NCI-H2029 (cell line): ENCODE data around the gene SLC20A1.
"Not testable (repeated sequence)": the region's sequence is repeated elsewhere in the genome, so short reads cannot be mapped to it uniquely, and the experiment has no call there.

ENCODE experiments used
- DNase-seq: peaks from one replicate; lab custom pipeline; 2025; lab: John Stamatoyannopoulos, UW

SLC20A1 gene, protein sequence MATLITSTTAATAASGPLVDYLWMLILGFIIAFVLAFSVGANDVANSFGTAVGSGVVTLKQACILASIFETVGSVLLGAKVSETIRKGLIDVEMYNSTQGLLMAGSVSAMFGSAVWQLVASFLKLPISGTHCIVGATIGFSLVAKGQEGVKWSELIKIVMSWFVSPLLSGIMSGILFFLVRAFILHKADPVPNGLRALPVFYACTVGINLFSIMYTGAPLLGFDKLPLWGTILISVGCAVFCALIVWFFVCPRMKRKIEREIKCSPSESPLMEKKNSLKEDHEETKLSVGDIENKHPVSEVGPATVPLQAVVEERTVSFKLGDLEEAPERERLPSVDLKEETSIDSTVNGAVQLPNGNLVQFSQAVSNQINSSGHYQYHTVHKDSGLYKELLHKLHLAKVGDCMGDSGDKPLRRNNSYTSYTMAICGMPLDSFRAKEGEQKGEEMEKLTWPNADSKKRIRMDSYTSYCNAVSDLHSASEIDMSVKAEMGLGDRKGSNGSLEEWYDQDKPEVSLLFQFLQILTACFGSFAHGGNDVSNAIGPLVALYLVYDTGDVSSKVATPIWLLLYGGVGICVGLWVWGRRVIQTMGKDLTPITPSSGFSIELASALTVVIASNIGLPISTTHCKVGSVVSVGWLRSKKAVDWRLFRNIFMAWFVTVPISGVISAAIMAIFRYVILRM

DNA sequence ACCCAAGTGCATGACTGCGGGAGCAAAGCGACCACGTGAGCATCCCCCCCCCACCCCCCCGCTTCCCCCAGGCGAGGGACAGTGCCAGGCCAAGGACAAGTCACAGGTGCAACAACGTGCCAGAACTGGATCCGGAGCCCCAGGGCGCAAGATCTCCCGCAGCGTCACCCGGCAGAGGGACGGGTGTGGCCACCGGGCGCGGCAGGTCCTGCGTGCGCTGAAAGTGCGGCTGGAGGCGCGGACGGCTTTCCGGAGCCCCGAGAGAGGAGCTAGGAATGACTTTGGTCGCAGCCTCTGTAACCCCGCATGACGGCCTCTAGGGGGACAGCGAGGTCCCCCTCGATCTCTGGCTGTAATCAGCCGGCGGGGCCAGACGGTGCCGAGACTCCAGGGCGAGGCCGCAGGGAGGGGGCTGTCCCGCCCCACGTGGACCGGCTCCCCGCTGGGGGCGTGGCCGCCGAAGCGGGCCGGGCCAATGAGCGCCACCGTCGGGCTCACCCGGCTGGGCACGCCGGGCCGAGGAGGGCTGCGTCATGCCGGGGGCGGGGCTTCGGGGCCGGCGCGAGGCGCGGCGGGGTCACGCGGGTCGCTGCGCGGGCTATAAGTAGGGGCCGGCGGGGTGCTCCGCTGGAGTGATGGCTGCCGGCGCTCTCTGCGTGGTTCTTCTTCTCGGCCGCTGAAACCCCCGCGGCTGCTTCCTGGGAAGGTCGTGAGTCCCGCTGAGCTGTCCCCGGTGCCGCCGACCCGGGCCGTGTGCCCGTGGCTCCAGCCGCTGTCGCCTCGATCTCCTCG is at the start of gene SLC20A1:
Gene SLC20A1, plus strand, starts transcription at position 630 of the 792 bp plus-strand sequence. CDS start 890 bp downstream, outside the sequence.
- peak; percentile 79 for DNase-seq

GRCh38 chr2:112597537-112598322 is 48.0 kb upstream of the SLC20A1 start:
- no peak for DNase-seq

GRCh38 chr2:112600634-112601033 is 45.1 kb upstream of the SLC20A1 start:
- no peak for DNase-seq

DNA sequence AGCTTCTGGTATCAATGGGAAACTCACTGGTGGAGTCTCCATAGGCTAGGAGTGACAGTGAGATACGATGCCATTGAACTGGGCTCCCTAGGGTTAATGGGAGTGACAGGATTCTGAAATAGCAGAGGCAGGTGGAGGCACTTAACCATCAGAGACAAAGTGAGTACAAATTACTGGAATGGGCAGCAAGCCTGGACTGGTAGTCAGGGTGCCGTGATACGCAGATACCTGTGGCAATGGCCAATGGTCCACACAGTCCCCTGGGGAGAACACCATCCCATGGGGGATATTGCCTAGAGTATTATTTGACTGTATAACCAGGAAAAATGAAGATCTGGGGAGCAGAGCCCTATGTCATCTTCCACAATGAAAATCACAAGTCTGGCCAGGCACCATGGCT is 44.0 kb upstream of the SLC20A1 start:
- no peak for DNase-seq

DNA sequence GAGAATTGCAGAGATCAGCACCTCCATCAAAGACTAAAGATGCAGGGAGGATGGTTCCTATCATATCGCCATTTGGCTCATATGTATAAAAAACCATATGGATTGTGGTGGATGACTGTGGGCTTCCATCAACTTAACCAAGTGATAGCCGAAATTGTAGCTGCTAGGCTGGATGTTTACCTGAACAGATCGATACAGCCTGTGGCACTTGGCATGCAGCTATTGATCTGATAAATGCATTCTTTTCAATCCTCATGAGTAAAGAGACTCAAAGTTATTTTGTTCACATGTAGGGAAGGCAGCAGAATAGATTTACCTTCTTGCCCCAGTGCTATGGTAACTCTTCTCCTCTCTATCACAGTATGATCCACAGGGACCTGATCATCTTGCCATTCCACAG is 42.8 kb upstream of the SLC20A1 start:
- DNase-seq = no peak

GRCh38 chr2:112603731-112604130 is 42.0 kb upstream of the SLC20A1 start:
- no peak for DNase-seq

GRCh38 chr2:112604952-112605351 is 40.8 kb upstream of the SLC20A1 start:
- no peak for DNase-seq

DNA sequence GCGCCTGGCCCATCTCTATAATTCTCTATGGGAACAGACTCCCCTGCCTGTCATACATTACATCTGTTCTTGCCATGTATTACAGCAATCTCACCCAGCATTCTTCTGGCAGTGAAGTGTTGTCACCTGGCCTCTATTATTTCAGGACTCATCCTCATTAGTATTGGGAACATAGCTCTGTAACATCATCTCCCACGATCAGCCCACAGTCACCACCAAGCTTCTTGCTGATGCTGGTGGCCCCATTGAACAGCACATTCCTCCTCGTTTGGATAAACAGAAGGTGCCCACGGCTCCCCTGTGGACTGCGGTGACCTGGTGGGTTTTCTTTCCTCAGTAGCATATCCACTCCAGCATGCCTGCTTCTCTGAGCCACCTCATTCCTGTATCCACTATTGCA is 39.8 kb upstream of the SLC20A1 start:
- DNase-seq = no peak

DNA sequence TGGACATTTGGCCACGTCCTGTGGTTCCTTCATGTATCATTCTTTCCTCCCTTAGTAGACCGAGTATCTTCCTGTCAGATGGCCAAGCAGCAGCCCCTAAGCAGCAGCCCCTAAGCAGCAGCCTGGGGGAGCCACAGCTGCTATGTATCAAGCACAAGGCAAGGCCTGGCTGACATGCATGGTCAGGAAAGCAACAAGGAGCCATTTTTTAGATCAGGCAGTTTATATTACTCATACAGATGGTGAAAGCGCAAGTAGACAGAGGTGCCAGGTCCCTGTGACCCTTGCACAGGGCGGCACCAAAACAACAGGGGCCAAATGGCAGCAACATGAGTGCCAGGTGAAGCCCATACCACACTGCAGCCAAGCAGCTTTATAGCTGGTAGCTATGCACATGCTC is 39.2 kb upstream of the SLC20A1 start:
- no peak for DNase-seq

DNA sequence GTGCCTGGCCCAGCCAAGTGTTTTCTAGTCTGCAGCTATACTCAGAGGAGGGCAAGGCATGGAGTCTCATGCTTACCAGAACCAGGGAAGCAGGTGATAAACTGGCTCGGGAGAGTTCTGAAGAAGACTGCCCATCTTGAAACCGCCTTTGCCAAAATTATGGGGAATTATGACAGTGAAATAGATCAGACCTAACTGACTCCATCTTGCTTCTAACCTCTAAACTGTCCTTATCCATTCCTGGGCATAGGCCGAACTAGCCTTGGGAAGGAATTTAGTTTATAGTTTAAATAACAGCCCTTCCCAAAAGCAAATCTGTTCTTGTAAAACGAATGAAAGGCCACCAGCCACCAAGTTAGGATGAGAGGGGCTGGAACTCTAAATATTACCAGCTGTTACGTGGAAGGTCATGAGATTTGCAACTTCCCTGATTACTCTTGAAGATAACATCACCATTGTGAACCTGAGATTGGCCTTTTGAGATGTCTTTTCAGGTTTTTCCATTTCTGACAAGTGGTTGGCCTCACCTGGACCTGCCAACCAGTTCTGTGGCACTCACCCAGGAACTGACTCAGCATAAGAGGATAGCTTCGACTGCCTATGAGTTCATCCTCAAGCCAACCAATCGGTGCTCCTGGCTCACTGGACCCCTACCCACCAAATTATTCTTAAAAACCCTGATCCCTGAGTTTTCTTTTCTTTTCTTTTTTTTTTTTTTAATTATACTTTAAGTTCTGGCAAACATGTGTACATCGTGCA is 37.9 kb upstream of the SLC20A1 start:
- DNase-seq = peak; percentile 29

GRCh38 chr2:112609320-112609719 is 36.4 kb upstream of the SLC20A1 start:
- not testable (repeated sequence) for DNase-seq

DNA sequence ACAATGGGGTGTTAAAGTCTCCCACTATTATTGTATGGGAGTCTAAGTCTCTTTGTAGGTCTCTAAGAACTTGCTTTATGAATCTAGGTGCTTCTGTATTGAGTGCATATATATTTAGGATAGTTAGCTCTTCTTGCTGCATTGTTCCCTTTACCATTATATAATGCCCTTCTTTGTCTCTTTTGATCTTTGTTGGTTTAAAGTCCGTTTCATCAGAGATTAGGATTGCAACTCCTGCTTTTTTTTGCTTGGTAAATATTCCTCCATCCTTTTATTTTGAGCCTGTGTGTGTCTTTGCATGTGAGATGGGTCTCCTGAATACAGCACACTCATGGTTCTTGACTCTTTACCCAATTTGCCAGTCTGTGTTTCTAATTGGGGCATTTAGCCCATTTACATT is 33.5 kb upstream of the SLC20A1 start:
- not testable (repeated sequence) for DNase-seq

DNA sequence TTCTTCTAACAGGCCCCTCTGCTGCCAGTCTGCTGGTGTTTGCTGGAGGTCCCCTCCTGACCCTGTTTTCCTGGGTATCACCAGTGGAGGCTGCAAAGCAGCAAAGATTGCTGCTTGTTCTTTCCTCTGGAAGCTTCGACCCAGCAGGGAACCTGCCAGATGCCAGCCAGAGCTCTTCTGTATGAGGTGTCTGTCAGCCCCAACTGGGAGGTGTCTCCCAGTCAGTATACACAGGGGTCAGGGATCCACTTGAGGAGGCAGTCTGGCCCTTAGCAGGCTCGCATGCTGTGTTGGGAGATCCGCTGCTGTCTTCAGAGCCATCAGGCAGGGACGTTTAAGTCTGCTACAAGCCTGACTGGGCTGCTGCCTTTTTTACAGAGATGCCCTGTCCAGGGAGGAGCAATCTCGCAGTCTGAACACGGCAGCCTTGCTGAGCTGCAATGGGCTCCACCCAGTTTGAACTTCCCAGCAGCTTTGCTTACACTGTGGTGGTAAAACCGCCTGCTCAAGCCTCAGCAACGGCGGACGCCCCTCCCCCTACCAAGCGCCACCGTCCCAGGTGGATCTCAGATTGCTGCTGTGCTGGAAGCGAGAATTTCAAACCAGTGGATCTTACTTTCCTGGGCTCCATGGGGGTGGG is 31.4 kb upstream of the SLC20A1 start:
- no peak for DNase-seq

DNA sequence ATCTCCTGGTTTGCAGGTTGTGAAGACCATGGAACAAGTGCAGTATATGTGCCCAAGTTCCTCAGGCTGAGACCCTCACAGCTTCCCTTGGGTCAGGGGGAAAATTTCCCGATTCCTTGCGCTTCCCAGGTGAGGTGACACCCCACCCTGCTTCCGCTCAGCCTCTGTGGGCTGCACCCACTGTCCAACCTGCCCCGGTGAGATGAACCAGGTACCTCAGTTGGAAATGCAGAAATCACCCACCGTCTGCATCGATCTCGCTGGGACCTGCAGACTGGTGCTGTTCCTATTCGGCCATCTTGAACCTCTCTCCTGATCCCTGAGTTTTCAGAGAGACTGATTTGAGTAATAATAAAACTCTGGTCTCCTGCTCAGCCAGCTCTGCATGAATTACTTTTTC is 30.7 kb upstream of the SLC20A1 start:
- DNase-seq = no peak

DNA sequence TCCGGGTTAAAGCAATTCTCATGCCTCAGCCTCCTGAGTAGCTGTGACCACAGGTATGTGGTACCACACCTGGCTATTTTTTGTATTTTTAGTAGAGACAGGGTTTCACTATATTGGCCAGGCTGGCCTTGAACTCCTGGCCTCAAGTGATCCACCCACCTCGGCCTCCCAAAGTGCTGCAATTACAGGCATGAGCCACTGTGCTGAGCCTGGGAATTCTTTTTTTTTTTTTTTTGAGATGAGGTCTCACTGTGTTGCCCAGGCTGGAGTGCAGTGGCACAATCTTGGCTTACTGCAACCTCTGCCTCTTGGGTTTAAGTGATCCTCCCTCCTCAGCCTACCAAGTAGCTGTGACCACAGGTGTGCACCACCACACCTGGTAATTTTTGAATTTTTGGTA is 29.9 kb upstream of the SLC20A1 start:
- DNase-seq = not testable (repeated sequence)

DNA sequence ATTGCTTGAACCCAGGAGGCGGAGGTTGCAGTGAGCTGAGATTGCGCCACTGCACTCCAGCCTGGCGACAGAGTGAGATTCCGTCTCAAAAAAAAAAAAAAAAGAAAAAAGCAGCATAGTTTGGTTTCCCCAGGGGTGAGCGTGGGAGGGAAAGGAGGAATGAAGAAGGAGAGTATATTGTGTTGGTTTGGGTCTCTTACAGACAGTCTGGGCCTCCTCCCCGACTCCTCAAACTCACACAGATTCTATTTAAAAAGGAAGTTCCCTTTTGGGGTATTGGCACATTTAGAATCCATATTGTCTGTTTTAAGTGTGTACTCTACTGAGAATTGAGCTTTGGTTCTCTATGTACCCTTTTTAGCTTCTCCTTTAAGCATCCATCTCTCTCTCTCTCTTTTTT is 27.4 kb upstream of the SLC20A1 start:
- no peak for DNase-seq

GRCh38 chr2:112621790-112622527 is 23.8 kb upstream of the SLC20A1 start:
- no peak for DNase-seq

GRCh38 chr2:112622528-112622849 is 23.2 kb upstream of the SLC20A1 start:
- no peak for DNase-seq

- DNase-seq = no peak
These were observed 21.6 kb upstream of the SLC20A1 start for GRCh38 chr2:112623913-112624777.
